Skin of body (tissue), 2 donors: ENCODE results near the gene LRRC14B. TPM values are rescaled to one million over a fixed set of nuclear protein-coding genes. Genes with fewer than 3 reads are reported as not detected.

Source experiments
- DNase-seq: peaks from one replicate; lab custom pipeline; 2025; lab: John Stamatoyannopoulos, UW
- total RNA-seq: library from RNA; depleted of rRNA; stranded (reverse); fragments of >200 nt; gene quantifications from one replicate; pipeline ENCODE4 v1.2.3, GENCODE V29; 2014

The LRRC14B gene
- total RNA-seq, 1 donor from 2014 or later: 0.79 TPM

DNA sequence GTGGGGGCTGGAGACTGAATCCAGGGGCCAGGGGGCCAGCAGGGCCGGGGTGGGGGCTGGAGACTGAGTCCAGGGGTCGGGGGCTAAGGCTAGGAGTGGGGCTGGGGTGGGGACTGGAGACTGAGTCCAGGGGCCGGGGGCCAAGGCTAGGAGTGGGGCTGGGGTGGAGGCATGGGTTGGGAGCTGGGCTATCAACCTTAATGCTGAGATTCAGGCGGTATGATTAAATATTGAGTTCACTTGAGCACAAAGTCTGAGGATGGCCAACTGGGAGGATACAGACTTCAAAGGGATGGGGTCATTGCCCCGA, 17.0 kb upstream of the LRRC14B start:
- no peak for DNase-seq

DNA sequence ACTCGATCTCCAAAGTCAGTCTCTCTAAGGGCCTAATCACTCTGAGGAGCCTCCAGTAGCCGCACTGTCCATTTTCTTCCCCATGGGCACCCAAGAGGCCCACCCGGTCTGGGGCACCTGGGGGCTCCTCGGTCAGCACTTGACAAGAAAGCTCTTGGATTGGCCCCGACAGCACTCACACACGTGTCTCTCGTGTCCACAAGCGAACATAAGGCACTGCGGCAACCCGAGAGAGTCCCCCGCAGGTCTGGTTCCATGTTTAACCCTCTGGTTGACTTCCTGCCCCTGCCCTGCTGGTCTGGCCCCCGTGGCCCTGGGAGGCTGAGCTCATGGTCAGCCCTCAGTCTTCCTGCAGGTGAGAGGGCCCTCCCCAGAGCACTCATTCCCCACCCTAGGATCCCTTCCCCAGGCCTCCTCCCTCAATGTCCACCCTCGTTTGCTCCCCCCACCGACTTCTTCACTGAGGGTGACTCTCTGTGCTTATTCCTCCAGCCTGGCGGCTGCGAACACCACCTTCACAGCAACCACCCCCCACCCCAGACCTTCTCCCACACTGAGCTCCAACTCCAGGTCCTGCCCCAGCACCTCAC, 16.3 kb upstream of the LRRC14B start:
- DNase-seq: no peak

DNA sequence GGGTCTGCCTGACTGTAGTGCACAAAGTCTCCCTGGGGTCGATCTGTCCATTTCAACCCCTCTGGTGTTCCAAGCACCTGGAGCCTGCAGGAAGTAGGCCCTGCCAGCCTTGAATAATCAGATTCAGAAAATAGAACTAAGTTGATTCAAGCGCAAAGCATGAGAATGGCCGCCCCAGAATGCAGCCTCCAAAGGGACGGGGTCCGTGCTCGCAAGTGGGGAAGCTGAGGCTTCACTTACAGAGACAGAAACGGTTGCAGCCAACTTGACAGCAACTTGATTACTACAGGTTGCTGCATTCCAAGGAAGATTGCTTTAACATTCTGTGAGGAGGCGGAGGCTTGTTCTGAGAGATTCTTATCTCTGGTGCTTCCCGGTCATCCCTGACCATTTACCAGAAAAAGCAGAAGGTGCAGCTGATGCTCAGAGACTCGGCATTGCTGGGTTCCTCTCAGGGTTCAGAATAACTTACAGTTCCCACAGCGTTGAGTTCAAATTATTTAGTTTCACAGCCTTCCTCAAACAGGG, 14.9 kb upstream of the LRRC14B start:
- no peak for DNase-seq

DNA sequence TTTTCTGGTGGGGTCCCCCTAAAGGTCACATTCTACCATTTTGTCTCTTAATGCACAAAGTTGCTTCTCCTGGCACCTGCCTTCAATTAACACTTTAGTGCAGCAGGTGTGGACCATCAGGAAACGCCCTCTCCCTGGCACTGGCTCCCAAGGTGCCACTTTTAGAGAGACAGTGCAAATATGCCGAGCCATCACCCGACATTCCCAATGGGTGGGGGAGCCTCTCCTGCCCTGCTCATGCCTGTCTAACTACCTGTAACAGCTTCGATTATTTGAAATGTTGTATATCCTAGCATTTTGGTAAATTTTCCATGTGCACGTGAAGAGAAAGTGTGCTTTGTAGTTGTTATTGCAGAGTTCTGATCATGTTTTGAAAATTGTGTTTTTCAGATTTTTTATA, 13.2 kb upstream of the LRRC14B start:
- no peak for DNase-seq

DNA sequence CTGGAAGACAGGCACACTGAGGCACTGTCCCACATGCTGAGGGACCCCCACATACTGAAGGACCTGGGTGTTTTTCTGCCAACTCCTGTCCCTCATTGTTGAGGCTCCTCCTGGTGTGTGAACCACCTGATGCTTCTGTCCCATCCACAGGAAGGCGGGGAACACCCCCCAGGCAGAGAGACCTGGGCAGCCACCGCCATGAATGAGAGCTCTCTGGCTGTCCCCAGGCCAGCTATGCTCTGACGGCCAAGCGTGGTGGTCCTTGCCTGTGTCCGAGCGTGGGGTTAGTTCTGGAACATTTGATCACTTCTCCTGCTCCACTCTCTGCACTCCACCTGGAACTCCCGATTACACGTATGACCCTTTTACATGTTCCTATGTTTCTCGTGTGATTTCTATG, 11.9 kb upstream of the LRRC14B start:
- no peak for DNase-seq

DNA sequence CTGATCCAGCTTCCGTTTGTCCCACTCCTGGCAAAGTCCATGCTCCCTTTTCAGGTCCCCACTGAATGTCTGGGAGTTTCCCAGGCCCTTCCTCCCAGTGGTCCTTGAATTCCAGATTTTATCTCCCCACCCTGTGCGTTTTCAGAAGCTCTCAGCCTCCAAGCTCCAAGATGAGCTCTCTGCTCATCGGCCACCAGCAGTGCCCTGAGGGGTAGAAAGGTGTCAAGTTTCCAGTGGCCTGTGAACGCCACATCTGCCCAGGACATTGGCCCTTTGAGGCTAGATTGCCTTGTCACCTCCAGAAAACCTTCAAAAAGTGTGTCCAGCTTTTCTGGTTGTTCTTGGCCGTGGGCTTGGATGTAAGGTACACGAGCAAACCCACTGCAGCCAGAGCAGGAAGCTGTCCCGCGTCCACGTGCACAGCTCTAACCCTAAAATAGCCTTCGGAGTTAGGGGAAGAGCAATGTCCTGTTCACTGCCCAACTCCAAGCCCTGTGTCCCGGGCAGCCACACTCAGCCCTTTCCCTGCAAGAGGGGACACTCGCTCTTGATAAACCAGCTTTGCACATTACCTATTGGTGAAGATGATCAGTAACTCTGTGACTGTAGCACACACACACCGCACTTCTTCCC, 10.9 kb upstream of the LRRC14B start:
- DNase-seq: no peak

DNA sequence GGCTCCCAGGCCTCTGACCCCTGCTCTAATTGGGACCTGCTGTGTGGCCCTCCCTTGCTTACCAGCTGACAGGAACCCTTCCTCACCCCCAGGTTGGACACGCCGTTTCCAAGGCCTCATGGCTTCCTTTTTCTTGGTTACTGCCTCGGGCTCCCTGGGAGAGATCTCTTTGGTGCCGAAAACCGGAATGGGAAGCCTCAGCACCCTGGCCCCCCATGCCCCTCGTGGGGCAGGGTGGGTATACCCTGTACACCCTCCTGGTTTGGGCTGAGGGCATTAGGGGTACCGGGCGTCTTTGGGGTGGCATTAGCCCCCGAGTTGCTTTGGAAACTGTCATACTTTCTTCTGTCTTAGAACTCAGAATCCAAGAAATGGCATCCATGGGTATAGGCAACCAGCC, 10.1 kb upstream of the LRRC14B start:
- DNase-seq: no peak

DNA sequence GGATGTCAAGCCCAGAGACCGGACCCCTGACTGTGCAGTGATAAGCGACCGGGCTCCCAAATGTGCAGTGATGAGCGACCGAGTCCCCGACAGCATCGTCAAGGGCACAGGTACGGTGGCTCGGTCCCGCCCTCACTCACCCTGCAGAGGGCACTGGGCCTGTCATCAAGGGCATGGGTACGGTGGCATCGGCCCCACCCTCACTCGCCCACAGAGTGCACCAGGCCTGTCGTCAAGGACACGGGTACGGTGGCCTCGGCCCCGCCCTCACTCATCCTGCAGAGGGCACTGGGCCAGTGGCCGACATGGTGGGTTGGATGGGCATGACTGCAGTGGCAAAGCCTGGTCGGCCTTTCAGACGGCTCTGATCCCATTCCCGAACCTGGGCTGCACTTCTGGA, 9.7 kb upstream of the LRRC14B start:
- no peak for DNase-seq

DNA sequence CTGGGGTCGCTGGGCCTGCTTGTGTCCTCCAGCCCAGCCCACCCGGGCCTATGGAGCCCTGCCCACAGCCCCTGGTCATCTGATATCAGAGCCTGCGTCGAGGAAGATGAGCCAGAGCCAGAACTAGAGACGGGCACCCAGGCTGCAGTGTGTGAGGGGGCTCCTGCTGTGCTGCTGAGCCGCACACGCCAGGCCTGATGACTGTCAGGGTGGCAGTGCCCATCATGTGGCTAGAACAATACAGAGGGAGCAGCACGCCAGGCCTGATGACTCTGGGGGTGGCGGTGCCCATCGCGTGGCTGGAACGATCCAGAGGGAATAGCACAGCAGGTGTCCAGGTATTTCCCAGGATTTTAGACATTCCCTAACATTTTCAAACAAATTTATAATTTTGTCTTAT, 9.2 kb upstream of the LRRC14B start:
- DNase-seq: no peak

DNA sequence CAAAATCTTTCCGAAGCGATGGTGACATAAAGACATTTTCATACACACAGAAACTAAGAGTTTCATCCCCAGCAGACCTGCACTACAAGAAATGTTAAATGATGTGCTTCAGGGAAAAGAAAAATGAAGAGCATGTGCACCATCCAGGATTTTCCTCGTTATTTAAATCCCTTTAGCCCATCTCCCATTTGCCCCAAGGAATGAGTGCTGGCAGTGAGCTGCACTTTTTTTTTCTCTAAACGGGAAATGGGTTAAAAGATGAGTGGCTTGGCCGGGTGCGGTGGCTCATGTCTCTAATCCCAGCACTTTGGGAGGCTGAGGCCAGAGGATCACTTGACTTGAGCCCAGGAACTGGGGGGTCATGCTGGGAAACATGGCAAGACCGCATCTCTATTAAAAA, 6.8 kb upstream of the LRRC14B start:
- DNase-seq: no peak

DNA sequence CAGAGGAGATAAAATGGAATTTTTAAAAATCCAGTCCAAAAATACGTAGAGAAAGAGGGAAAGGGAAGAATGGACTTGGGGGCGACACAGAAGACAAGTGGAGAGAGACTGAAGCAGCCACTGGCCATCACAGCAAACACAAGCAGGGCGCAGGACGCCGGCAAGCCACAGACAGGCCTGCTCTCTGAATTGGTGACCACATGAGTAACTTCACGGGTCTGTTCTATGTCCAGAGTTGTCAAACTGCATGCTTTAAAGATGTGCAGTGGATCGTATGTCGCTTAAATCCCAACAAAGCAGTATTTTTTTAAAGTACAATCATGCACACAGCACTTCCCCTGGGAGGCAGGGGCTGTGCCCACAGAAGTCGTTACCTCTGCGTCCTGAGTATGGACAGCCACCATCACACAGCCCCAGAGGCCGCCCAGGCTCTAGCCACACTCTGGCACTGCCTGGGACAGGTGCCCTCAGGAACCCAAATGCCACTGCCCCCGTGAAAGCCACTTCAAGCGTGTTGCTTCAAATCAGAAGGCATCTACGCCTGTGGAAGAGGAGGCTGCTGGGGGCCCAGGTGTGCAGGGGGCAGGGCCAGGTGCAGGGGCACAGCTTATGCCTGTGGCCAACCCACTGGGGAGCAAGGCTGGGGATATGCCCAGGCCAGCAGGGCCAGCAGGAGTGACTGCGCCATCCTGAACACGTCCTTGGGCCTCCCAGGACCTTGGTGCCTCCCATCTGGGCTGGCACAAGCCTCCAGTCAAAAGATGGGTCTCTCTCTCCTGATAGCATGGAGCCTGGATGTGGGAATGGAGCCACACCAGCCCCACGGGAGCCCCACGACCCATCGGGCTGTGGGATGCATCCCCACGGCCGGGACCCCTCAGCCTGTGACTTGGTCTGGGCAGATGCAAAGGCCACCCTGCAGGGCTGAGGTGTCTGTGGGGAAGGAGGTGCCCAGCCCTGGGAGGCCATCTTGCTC, 5.9 kb upstream of the LRRC14B start:
- DNase-seq: no peak

DNA sequence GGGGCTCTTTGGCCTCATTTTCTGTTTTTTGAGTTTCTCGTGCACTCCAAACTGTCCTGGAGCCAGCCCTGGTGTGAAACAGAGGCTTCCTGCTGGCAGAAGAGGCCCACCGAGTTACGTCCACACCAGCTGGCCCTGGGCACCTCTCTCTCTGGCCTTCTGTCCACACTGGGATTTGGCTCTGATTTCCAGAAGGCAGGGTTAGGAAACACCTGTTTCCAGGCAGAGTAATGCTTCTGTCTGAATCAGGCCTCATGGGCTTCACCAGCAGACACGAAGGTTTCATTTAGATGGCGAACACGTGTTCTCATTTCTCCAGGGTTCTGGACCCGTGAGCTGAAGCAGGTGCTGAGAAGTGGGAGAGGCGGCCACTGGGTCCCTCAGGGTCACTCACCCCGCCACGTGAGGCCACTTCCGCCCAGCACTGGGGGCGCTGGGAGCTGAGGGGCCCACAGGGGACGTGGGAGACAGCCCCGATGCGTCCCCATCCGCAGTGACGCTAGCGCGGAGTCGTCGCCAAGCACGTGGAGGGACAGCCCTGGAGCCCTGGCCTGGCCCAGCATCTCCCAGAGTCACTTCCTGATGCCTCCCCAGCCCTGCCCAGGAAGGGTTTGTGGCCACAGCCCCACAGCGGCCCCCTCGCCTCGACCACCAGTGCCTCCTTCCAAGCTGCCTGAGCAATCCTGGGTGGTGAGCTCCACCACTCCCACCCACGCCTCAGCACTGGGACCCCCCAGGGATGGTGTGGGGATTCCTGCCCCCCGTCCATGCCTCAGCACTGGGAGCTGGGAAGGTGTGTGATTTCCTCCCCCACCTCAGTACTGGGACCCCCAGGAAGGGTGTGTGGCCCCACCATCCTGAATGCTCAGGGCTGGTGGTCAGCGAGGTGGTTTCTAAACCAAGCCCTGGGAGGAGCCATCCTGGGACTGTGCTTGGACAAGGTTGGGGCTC, 4.9 kb upstream of the LRRC14B start:
- no peak for DNase-seq

DNA sequence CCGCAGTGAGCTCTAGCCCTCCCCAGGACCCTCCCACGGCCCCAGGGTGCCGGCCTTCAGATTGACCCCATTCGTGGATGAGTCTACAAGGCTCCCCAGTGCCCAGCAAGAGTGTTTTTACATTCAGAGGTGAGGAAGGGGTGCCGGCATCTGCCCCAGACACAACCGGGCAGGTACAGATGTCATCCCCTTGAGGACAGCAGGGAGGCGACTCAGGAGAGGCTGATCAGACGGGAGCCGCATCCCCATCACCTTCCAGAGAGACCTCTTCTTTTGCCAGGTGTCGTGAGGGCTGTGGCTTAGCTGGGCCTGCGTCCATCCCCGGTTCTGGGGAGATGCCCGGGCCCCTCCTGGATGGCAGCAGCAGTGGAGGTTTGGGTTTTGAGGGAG, 4.3 kb upstream of the LRRC14B start:
- DNase-seq: no peak

DNA sequence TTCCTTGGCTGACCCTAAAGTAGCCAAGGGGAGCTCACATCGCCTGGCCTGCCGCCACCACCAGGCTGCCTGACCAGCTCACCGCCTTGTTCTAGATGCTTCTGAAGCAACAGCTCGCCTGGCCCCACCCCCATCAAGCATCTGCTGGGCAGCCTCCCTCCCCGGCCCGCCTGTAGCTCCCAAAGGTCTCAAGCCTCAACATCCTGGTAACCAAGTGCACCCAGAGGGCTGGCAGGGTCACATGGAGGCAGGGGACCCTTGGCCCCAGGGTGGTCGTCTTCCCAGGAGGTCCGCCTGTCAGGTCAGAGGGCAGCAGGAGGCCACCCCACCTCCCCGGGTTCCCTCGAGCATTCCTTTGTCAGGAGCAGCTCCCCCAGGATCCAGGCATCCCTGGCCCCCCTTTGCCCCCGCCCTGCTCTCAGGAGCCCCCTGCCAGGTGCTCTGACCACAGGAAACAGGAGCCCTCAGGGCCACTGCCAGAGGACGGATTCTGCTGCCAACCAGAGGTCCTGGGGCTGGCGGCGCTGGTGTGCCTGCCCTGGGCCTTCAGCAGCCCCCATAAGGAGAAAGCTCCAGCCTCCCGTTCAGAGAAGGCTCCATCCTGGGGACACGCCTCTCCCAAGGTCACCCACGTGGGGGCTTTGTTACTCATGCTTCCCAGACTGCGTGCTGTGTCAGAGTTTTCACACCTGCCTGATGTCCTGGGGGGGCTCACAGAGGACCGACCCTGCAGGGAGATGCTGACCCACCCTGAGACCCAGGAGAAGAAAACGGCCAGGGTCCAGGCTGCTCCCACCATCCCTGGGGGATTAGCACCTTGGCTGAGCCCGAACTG, 3.5 kb upstream of the LRRC14B start:
- no peak for DNase-seq

DNA sequence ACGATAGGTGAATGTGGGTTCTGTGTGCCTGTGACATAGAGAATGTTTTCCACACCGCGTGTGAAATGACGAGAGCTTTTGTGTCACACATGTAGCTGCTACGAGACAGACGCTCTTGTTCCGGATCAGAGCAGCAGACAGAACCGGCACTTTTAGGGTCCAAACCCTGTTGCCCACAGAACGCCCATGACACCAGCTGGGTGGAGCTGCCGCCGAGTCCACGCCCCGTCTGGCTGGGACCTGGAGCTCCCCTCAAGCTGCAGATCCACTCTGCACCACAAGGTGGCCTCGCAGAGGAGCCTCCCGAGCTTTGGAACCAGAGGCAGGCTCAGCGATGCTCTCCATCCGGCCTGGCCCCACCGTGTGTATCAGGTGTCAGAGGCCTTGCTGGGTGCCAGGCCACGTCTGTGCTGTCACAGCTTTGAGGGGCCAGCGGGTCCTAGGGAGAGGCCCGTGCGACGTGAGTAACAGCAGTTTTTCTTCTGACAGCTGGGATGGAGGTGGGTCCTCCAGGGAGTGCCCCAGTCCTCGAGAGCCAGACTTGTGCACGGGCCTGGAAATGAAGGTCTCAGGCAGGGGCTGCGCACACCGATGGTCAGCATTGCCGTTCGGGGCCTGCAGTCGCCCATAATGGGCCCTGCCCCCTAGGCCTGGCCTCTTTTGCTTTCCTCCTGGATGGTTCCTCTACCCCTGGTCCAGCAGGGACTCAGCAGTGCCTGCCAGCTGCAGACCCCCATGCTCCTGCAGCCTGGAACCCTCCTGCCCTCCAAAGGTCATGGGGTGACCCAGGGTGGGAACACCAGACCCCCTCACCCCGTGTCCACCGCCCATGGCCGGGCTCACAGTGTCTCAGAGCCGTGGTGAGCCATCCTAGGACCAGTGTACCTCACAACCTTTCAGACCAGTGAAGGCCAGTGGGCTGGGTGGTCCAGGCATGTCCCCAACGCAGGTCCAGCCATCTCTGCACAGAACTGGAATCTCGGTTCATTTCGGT, 2.5 kb upstream of the LRRC14B start:
- DNase-seq: peak; percentile 45

DNA sequence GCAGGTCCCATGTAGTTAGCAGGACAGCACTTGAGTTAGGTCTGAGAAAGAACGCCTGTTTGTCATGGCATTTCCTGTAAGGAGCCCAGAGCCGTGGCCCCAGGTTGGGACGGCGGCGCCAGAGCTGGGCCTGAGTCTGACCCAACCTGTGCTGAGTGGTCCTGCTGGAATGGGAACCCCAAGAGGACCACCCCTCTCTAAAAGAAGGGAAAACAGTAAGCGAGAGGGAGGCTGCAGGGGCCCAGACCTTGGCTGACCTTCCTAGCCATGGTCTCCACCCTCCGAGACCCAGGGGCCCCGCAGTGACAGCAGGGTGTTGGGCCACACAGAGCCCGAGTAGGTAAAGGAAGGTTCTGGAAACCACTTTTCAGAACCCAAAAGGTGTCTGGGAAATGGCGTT, 1.8 kb upstream of the LRRC14B start:
- DNase-seq: no peak

DNA sequence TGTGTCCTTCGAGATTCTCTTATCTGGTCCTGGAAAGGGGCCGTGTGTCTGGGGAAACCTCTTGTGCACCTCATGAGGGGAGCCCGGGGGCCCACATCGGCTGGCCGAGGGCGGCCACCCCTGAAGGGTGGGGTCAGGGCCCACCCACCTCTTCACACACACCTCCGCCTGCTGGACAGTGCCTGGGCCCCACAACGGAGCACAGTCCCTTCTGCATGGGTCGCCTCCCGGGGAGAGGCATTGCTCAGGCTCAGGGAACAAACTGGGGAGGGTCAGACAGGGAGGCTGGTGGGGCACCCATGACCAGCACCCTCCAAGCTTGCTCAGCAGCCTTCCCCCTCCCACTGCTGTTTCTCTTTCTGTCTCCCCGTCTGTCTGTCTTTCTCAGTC, 1.3 kb upstream of the LRRC14B start:
- DNase-seq: no peak

DNA sequence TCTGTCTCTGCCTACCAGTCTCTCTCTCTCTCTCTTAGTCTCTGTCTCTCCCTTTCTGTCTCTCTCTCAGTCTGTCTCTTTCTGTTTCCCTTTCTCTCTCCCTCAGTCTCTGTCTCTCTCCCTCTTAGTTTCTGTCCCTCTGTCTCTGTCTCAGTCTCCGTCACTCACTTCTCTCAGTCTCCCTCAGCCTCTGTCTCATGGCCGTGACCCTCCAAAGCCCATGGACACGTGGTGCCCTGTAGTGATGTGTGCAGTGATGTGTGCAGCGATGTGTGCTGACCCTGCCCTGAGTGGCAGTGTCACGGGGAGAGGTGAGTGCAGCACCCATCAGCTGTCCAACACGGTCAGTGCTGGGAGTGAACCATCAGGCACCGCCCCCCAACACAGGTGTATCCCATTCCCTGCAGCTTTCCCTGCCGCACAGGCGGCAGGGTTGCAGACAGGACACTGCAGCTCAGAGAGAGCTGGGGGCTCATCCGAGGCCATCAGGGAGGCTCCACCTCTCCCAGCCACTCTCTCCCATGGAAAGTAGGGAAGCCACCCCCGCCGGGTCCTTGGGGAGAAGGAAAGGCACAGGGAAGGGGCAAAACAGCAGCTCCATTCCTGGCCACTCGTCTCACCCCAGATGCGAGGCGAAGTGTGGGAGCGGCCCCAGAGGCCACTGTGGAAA, 794 bp upstream of the LRRC14B start:
- DNase-seq: no peak
